HepG2 (cell line): ENCODE data around the gene ACADVL. TPM values are rescaled to one million over a fixed set of nuclear protein-coding genes. Genes with fewer than 3 reads are reported as not detected.

ENCODE experiments used
- CSRNP2 ChIP-seq: sonication (generic); formaldehyde crosslinking; conservative IDR thresholded peaks from 2 replicates; pipeline ENCODE4 v1.8.0; 2022; ENCODE audit warnings: low read depth, missing genetic modification reagents
- FLYWCH1 ChIP-seq: sonication (generic); formaldehyde crosslinking; IDR thresholded peaks from 2 replicates; pipeline ENCODE4 v1.8.1; 2023; ENCODE audit warnings: mild to moderate bottlenecking, missing genetic modification reagents
- FOXK1 ChIP-seq: sonication (generic); formaldehyde crosslinking; IDR thresholded peaks from 2 replicates; pipeline ENCODE4 v1.4.0; 2020; ENCODE audit warnings: low read depth, missing genetic modification reagents, borderline replicate concordance
- FOXP1 ChIP-seq, 2 experiments: fragments of 450-650 bp in 1 of 2; IDR thresholded peaks; 2 replicates each; pipeline ENCODE4 v1.6.1; 2017 to 2018; ENCODE audit warnings: antibody characterized with exemption in 1 of 2
- HMGA1 ChIP-seq: sonication (generic); formaldehyde crosslinking; conservative IDR thresholded peaks from 2 replicates; pipeline ENCODE4 v1.4.0; 2020; ENCODE audit warnings: missing genetic modification reagents
- HMGXB4 ChIP-seq, 2 experiments: sonication (generic) in 1 of 2; formaldehyde crosslinking in 1 of 2; IDR thresholded peaks; 2 replicates each; pipeline versions ENCODE4 v1.4.0 to v1.6.1; 2018 to 2020; ENCODE audit warnings: missing genetic modification reagents in 2 of 2, borderline replicate concordance in 1 of 2, low read depth in 1 of 2, mild to moderate bottlenecking in 1 of 2, missing biosample characterization in 1 of 2
- MLXIP ChIP-seq: sonication (generic); formaldehyde crosslinking; IDR thresholded peaks from 2 replicates; pipeline ENCODE4 v1.9.0; 2021; ENCODE audit warnings: missing genetic modification reagents, borderline replicate concordance
- NCOA2 ChIP-seq: sonication (generic); formaldehyde crosslinking; IDR thresholded peaks from 2 replicates; pipeline ENCODE4 v1.8.0; 2022; ENCODE audit warnings: inconsistent platforms
- RAD51 ChIP-seq: fragments of 450-650 bp; IDR thresholded peaks from 2 replicates; pipeline ENCODE4 v1.6.1; 2016; ENCODE audit warnings: borderline replicate concordance
- RNF219 ChIP-seq: sonication (generic); formaldehyde crosslinking; IDR thresholded peaks from 2 replicates; pipeline ENCODE4 v1.5.0; 2020; ENCODE audit warnings: mild to moderate bottlenecking, missing genetic modification reagents
- RXRB ChIP-seq: IDR thresholded peaks from 2 replicates; pipeline ENCODE4 v1.6.1; 2016; ENCODE audit warnings: borderline replicate concordance, missing genetic modification reagents, missing compliant biosample characterization
- SALL2 ChIP-seq: sonication (generic); formaldehyde crosslinking; IDR thresholded peaks from 2 replicates; pipeline ENCODE4 v1.8.1; 2023; ENCODE audit warnings: mild to moderate bottlenecking, missing genetic modification reagents, inconsistent platforms
- SSRP1 ChIP-seq: IDR thresholded peaks from 2 replicates; pipeline ENCODE4 v1.6.1; 2016; ENCODE audit warnings: control low read depth
- TEAD3 ChIP-seq: optimal IDR thresholded peaks from 2 replicates; pipeline ENCODE3; 2016; ENCODE audit warnings: borderline replicate concordance
- ZNF513 ChIP-seq: sonication (generic); formaldehyde crosslinking; conservative IDR thresholded peaks from 2 replicates; pipeline ENCODE4 v1.5.0; 2020; ENCODE audit warnings: missing genetic modification reagents
- ZNF589 ChIP-seq: sonication (generic); formaldehyde crosslinking; conservative IDR thresholded peaks from 2 replicates; pipeline ENCODE4 v1.8.0; 2022; ENCODE audit warnings: mild to moderate bottlenecking, moderate library complexity, missing genetic modification reagents
- ZNF605 ChIP-seq: sonication (generic); formaldehyde crosslinking; IDR thresholded peaks from 2 replicates; pipeline ENCODE4 v1.8.0; 2022; ENCODE audit warnings: mild to moderate bottlenecking, missing genetic modification reagents
- ZNF704 ChIP-seq: sonication (generic); formaldehyde crosslinking; IDR thresholded peaks from 2 replicates; pipeline ENCODE4 v1.8.1; 2023; ENCODE audit warnings: mild to moderate bottlenecking, inconsistent platforms, moderate library complexity, missing genetic modification reagents, borderline replicate concordance
- polyA plus RNA-seq, 8 experiments: library from polyadenylated mRNA; depleted of rRNA in 3 of 8; stranded (reverse) in 7 of 8; unstranded in 1 of 8; fragments of >200 nt; fragmentation: Illumina TruSeq in 4 of 8; extraction: Trizol in 4 of 8; gene quantifications; 2 replicates each; pipeline versions ENCODE4 v1.2.1 to v1.2.3, GENCODE V29; 2011 to 2016; ENCODE audit warnings: low read depth in 4 of 8, missing spikeins in 1 of 8, mixed read lengths in 1 of 8; ENCODE audit not compliant: insufficient read depth in 1 of 8
- total RNA-seq, 5 experiments: library from RNA; depleted of rRNA; stranded (reverse); fragments of >200 nt; fragmentation: Illumina TruSeq; extraction: Trizol; gene quantifications; 2 replicates each; pipeline ENCODE4 v1.2.3, GENCODE V29; 2016; ENCODE audit warnings: low read depth in 1 of 5

Gene ACADVL
- total and polyA plus RNA-seq, 2 of the 13 experiments (the other 11 are each of a cell fraction or from before 2014, with no cell fraction given), result 219 to 412 TPM

- TF ChIP-seq MLXIP (no peak), FOXP1 (IDR thresholded peaks at IDR 0.05) (no peak), FOXP1 (CRISPR knock-in tag; IDR thresholded peaks at IDR 0.05) (0 out of 2 replicates have a peak, but pooled peaks have one; percentile 1), RXRB (no peak), TEAD3 (CRISPR knock-in tag) (peak; percentile 78), CSRNP2 (CRISPR knock-in tag) (no peak), ZNF605 (CRISPR knock-in tag) (0 out of 2 replicates have a peak, but pooled peaks have one; percentile 4), RAD51 (no peak), SSRP1 (CRISPR knock-in tag) (peak; percentile 5; the same call in 1 of the 2 replicates), ZNF513 (CRISPR knock-in tag) (peak; percentile 97; the same call in 1 of the 2 replicates), RNF219 (CRISPR knock-in tag) (no peak), FOXK1 (CRISPR knock-in tag) (no peak; the same call in 1 of the 2 replicates), ZNF704 (CRISPR knock-in tag) (no peak), HMGXB4 (CRISPR knock-in tag; IDR thresholded peaks at IDR 0.05; ENCODE audit: borderline replicate concordance in 1 of 2, low read depth in 1 of 2) (peak in 1 of 2 experiments; percentile 15; a peak in 2 of 4 replicates), SALL2 (CRISPR knock-in tag) (no peak), NCOA2 (CRISPR knock-in tag) (0 out of 2 replicates have a peak, but pooled peaks have one; percentile 2), HMGA1 (CRISPR knock-in tag) (no peak), FLYWCH1 (no peak), ZNF589 (CRISPR knock-in tag) (no peak)
Observed at GRCh38 chr17:7215136-7215638, 4.6 kb upstream of the ACADVL start (continued).
